ENCODE measurements around the gene ESAM. TPM values are rescaled to one million over a fixed set of nuclear protein-coding genes. Genes with fewer than 3 reads are reported as not detected.

Gene ESAM
- total RNA-seq, 1 donor from 2014 or later, result 1.6 TPM

- DNase-seq (ENCODE audit: low spot score, unreplicated experiment), result no peak
- Mint-ChIP-seq H3K9me3 (ENCODE audit: low read depth) (no peaks in the 10 kb centered on the region), H3K4me3 (ENCODE audit: low read depth) (no peak overlapping the region), H3K27ac (no peak overlapping the region), H3K27me3 (peaks cover 61% of the 10 kb centered on the region), H3K36me3 (ENCODE audit: insufficient read depth) (no peaks in the 10 kb centered on the region), H3K4me1 (ENCODE audit: low read depth) (peaks cover 18% of the 10 kb centered on the region)
- no peak for TF ChIP-seq CTCF (IDR thresholded peaks at IDR 0.05; ENCODE audit: unreplicated experiment)
Observed at GRCh38 chr11:124751391-124751740, 10.7 kb downstream of the ESAM start.

GRCh38 chr11:124749912-124750311 is 12.2 kb downstream of the ESAM start:
- no peaks in the 10 kb centered on the region for H3K36me3 Mint-ChIP-seq (ENCODE audit: insufficient read depth)
- peaks cover 70% of the 10 kb centered on the region for H3K27me3 Mint-ChIP-seq
- H3K4me1 Mint-ChIP-seq (ENCODE audit: low read depth), result peaks cover 23% of the 10 kb centered on the region
- no peak for TF ChIP-seq CTCF (IDR thresholded peaks at IDR 0.05; ENCODE audit: unreplicated experiment)
- no peak overlapping the region for H3K4me3 Mint-ChIP-seq (ENCODE audit: low read depth)
- no peak for DNase-seq (ENCODE audit: low spot score, unreplicated experiment)
- no peak overlapping the region for H3K27ac Mint-ChIP-seq
- no peaks in the 10 kb centered on the region for H3K9me3 Mint-ChIP-seq (ENCODE audit: low read depth)

- Mint-ChIP-seq H3K4me3 (ENCODE audit: low read depth) (no peak overlapping the region), H3K9me3 (ENCODE audit: low read depth) (no peaks in the 10 kb centered on the region), H3K4me1 (ENCODE audit: low read depth) (peaks cover 22% of the 10 kb centered on the region), H3K27ac (peak overlapping the region; percentile 86), H3K27me3 (peaks cover 79% of the 10 kb centered on the region), H3K36me3 (ENCODE audit: insufficient read depth) (no peaks in the 10 kb centered on the region)
- DNase-seq (ENCODE audit: low spot score, unreplicated experiment), result no peak
- no peak for TF ChIP-seq CTCF (IDR thresholded peaks at IDR 0.05; ENCODE audit: unreplicated experiment)
Observed at GRCh38 chr11:124748481-124749343, 13.4 kb downstream of the ESAM start.

- Mint-ChIP-seq H3K27me3 (peaks cover 86% of the 10 kb centered on the region), H3K4me1 (ENCODE audit: low read depth) (peaks cover 22% of the 10 kb centered on the region), H3K4me3 (ENCODE audit: low read depth) (no peak overlapping the region), H3K36me3 (ENCODE audit: insufficient read depth) (no peaks in the 10 kb centered on the region), H3K9me3 (ENCODE audit: low read depth) (no peaks in the 10 kb centered on the region), H3K27ac (no peak overlapping the region)
- DNase-seq (ENCODE audit: low spot score, unreplicated experiment), result no peak
- TF ChIP-seq CTCF (IDR thresholded peaks at IDR 0.05; ENCODE audit: unreplicated experiment), result no peak
Observed at GRCh38 chr11:124748100-124748418, 14.0 kb downstream of the ESAM start.

- H3K27ac Mint-ChIP-seq, result no peak overlapping the region
- peaks cover 22% of the 10 kb centered on the region for H3K4me1 Mint-ChIP-seq (ENCODE audit: low read depth)
- peaks cover 89% of the 10 kb centered on the region for H3K27me3 Mint-ChIP-seq
- no peak for TF ChIP-seq CTCF (IDR thresholded peaks at IDR 0.05; ENCODE audit: unreplicated experiment)
- H3K36me3 Mint-ChIP-seq (ENCODE audit: insufficient read depth), result no peaks in the 10 kb centered on the region
- H3K9me3 Mint-ChIP-seq (ENCODE audit: low read depth), result no peaks in the 10 kb centered on the region
- DNase-seq (ENCODE audit: low spot score, unreplicated experiment), result no peak
- peak overlapping the region; percentile 86 for H3K4me3 Mint-ChIP-seq (ENCODE audit: low read depth)
Observed at GRCh38 chr11:124747406-124748099, 14.5 kb downstream of the ESAM start.
